Esophagus muscularis mucosa (tissue), 4 donors: ENCODE measurements around the gene GNB1. TPM values are rescaled to one million over a fixed set of nuclear protein-coding genes. Genes with fewer than 3 reads are reported as not detected.

Experiments used
- DNase-seq: peaks from one replicate; pipeline ENCODE4 v3.0.0-alpha.2; 2017; ENCODE audit errors: extremely low spot score
- H3K27ac ChIP-seq, 4 donors: fragments of 200-600 bp; sonication (generic); replicated peaks in 1 of 4; 1 replicate in 3 of 4; 2 replicates in 1 of 4; pipeline ENCODE4 v1.5.1; 2016 to 2019; ENCODE audit warnings: mild to moderate bottlenecking in 1 of 4
- H3K27me3 ChIP-seq, 4 donors: fragments of 200-600 bp; sonication (generic); one replicate each; pipeline versions ENCODE4 v1.5.1 to v1.6.0; 2016 to 2019
- H3K36me3 ChIP-seq, 4 donors: fragments of 200-600 bp; sonication (generic); one replicate each; pipeline ENCODE4 v1.5.1; 2016 to 2019
- H3K4me1 ChIP-seq, 4 donors: fragments of 200-600 bp; sonication (generic); one replicate each; pipeline ENCODE4 v1.5.1; 2016 to 2019
- H3K4me3 ChIP-seq, 4 donors: fragments of 200-600 bp; sonication (generic); 1 replicate in 2 of 4; 2 replicates in 2 of 4; pipeline ENCODE4 v1.5.1; 2016 to 2019; ENCODE audit warnings: mild to moderate bottlenecking in 4 of 4, moderate library complexity in 1 of 4
- H3K9me3 ChIP-seq, 4 donors: fragments of 200-600 bp; sonication (generic); 1 replicate in 3 of 4; 2 replicates in 1 of 4; pipeline ENCODE4 v1.5.1; 2016 to 2019
- CTCF ChIP-seq, 3 experiments: fragments of 200-600 bp in 2 of 3; fragments of 450-650 bp in 1 of 3; sonication (generic) in 2 of 3; IDR thresholded peaks; one replicate each; pipeline ENCODE4 v1.5.1; 2017 to 2019; ENCODE audit warnings: antibody characterized with exemption in 3 of 3, mild to moderate bottlenecking in 2 of 3, moderate library complexity in 1 of 3
- EP300 ChIP-seq: sonication (generic); formaldehyde crosslinking; IDR thresholded peaks from one replicate; pipeline ENCODE4 v1.6.1; 2017; ENCODE audit warnings: antibody characterized with exemption
- POLR2A ChIP-seq: fragments of 450-650 bp; IDR thresholded peaks from one replicate; pipeline ENCODE4 v1.6.1; 2017; ENCODE audit warnings: antibody characterized with exemption, moderate library complexity, mild to moderate bottlenecking, low read depth
- POLR2AphosphoS5 ChIP-seq, 2 donors: sonication (generic); formaldehyde crosslinking; IDR thresholded peaks; one replicate each; pipeline ENCODE4 v1.6.1; 2017; ENCODE audit warnings: antibody characterized with exemption in 2 of 2
- WGBS: methylation state at CpG from one replicate; pipeline ENCODE4 v1.1.5; 2018; 5-methylcytosine and 5-hydroxymethylcytosine counted together
- intact Hi-C: fragments of 100-400 bp; cut with DNase I; formaldehyde crosslinking; loops from one replicate; pipeline ENCODE4 v1.15.1; 2023
- total RNA-seq, 4 donors: library from RNA; depleted of rRNA; stranded (reverse); fragments of >200 nt; gene quantifications; one replicate each; pipeline versions ENCODE4 v1.1.0 to v1.2.1, GENCODE V29; 2016

The GNB1 gene
- total RNA-seq, 4 donors from 2014 or later, result 124 to 166 (median 161) TPM

- DNase-seq, result no peak
- Histone ChIP-seq H3K4me3 (peak overlapping the region in 2 of 4 donors; percentile 79 to 92), H3K9me3 (no peaks in the 10 kb centered on the region), H3K27me3 (peaks cover 0 to 22% (median 9%) of the 10 kb centered on the region in 4 donors), H3K27ac (peak overlapping the region in 3 of 4 donors; percentile 92 to 98 (median 96)), H3K4me1 (peaks cover 44 to 59% (median 54%) of the 10 kb centered on the region in 4 donors), H3K36me3 (no peaks in the 10 kb centered on the region)
- 85% methylated on average over 7 of the region's 7 CpGs for WGBS
- intact Hi-C loops, result no loop called here
- no peak for TF ChIP-seq CTCF (IDR thresholded peaks at IDR 0.05)
- TF ChIP-seq POLR2A, result no peak
- TF ChIP-seq EP300, result no peak
- TF ChIP-seq POLR2AphosphoS5 (IDR thresholded peaks at IDR 0.05), result no peak
Observed at GRCh38 chr1:1892763-1893120, 1.9 kb upstream of the GNB1 start.

GRCh38 chr1:1892079-1892762 is 1.3 kb upstream of the GNB1 start:
- intact Hi-C loops, result no loop called here
- Histone ChIP-seq H3K4me3 (peak overlapping the region; percentile 79 to 99 (median 92)), H3K9me3 (no peaks in the 10 kb centered on the region), H3K36me3 (no peaks in the 10 kb centered on the region), H3K27me3 (peaks cover 0 to 22% (median 9%) of the 10 kb centered on the region in 4 donors), H3K4me1 (peaks cover 49 to 64% (median 60%) of the 10 kb centered on the region in 4 donors), H3K27ac (peak overlapping the region; percentile 92 to 99 (median 97))
- 41% methylated on average over 19 of the region's 21 CpGs for WGBS
- DNase-seq, result no peak
- TF ChIP-seq POLR2A (no peak), EP300 (no peak), CTCF (IDR thresholded peaks at IDR 0.05) (no peak), POLR2AphosphoS5 (IDR thresholded peaks at IDR 0.05) (no peak)

- no peaks in the 10 kb centered on the region for H3K9me3 ChIP-seq
- peak overlapping the region; percentile 79 to 99 (median 92) for H3K4me3 ChIP-seq
- peak overlapping the region; percentile 92 to 99 (median 97) for H3K27ac ChIP-seq
- peak; percentile 40 to 62 for TF ChIP-seq POLR2AphosphoS5 (IDR thresholded peaks at IDR 0.05)
- TF ChIP-seq EP300, result no peak
- no peak for TF ChIP-seq POLR2A
- peaks cover 0 to 18% (median 7%) of the 10 kb centered on the region in 4 donors for H3K27me3 ChIP-seq
- peak; percentile 97 for DNase-seq
- peaks cover 56 to 71% (median 67%) of the 10 kb centered on the region in 4 donors for H3K4me1 ChIP-seq
- H3K36me3 ChIP-seq, result no peaks in the 10 kb centered on the region
- intact Hi-C loops, result no loop called here
- WGBS, result 2% methylated on average over 15 of the region's 59 CpGs
Observed at GRCh38 chr1:1891349-1892078, 627 bp upstream of the GNB1 start.

- peaks cover 54 to 76% (median 73%) of the 10 kb centered on the region in 4 donors for H3K4me1 ChIP-seq
- intact Hi-C loops, result loop anchor here (5.0 kb wide), 1 partner anchor 38 kb away; no protein-coding TSS in a partner anchor
- no peak for DNase-seq
Observed at GRCh38 chr1:1889847-1890505, 911 bp downstream of the GNB1 start.

More at GRCh38 chr1:1889847-1890505, 911 bp downstream of the GNB1 start:
- Histone ChIP-seq H3K36me3 (no peaks in the 10 kb centered on the region), H3K9me3 (no peaks in the 10 kb centered on the region), H3K27ac (peak overlapping the region; percentile 92 to 99 (median 97)), H3K4me3 (peak overlapping the region; percentile 79 to 99 (median 92)), H3K27me3 (peaks cover 0 to 4% (median under 1%) of the 10 kb centered on the region in 4 donors)
- TF ChIP-seq POLR2A (no peak), EP300 (no peak), CTCF (IDR thresholded peaks at IDR 0.05) (no peak), POLR2AphosphoS5 (IDR thresholded peaks at IDR 0.05) (no peak)
- 1% methylated on average over 15 of the region's 88 CpGs for WGBS
